ENCODE data around the gene TCERG1L. TPM values are rescaled to one million over a fixed set of nuclear protein-coding genes. Genes with fewer than 3 reads are reported as not detected.

TCERG1L gene
- total and polyA plus RNA-seq, 2 experiments from 2014 or later, result not detected

GRCh38 chr10:131053192-131053591 is 258.3 kb downstream of the TCERG1L start:
- Histone ChIP-seq H4K20me1 (ENCODE audit: insufficient read depth) (no peaks in the 10 kb centered on the region), H2AFZ (no peak overlapping the region), H3K9ac (no peak overlapping the region), H3K79me2 (ENCODE audit: insufficient read depth) (no peaks in the 10 kb centered on the region), H3K4me3 (no peak overlapping the region), H3K36me3 (ENCODE audit: low read depth) (no peaks in the 10 kb centered on the region), H3K9me2 (ENCODE audit: insufficient read depth) (no peaks in the 10 kb centered on the region), H3K4me2 (ENCODE audit: unreplicated experiment) (no peak overlapping the region), H3F3A (ENCODE audit: insufficient read depth) (no peaks in the 10 kb centered on the region), H3K4me1 (ENCODE audit: insufficient read depth) (no peaks in the 10 kb centered on the region), H3K27me3 (replicated peaks; ENCODE audit: insufficient read depth) (no peaks in the 10 kb centered on the region), H3K9me3 (ENCODE audit: low read depth) (no peaks in the 10 kb centered on the region), H3K27ac (no peak overlapping the region)
- DNase-seq, result no peak
- 2 to 4% methylated on average over 2 of the region's 2 CpGs for WGBS, 2 experiments (ENCODE audit: low coverage in 1 of 2, low lambda C conversion rate in 2 of 2, missing lambda C conversion rate in 2 of 2)
- in situ Hi-C loops (cut with MboI), result no loop called here
- TF ChIP-seq EZH2 (IDR thresholded peaks at IDR 0.05; ENCODE audit: insufficient read depth, poor library complexity, severe bottlenecking) (no peak), EZH2phosphoT487 (IDR thresholded peaks at IDR 0.05; ENCODE audit: insufficient read depth, low read depth) (no peak)

GRCh38 chr10:131050162-131050766 is 261.3 kb downstream of the TCERG1L start:
- no peak for DNase-seq
- H4K20me1 ChIP-seq (ENCODE audit: insufficient read depth), result no peaks in the 10 kb centered on the region
- H3K4me1 ChIP-seq (ENCODE audit: insufficient read depth), result no peaks in the 10 kb centered on the region
- in situ Hi-C loops (cut with MboI), result no loop called here
- no peak overlapping the region for H2AFZ ChIP-seq
- H3F3A ChIP-seq (ENCODE audit: insufficient read depth), result no peaks in the 10 kb centered on the region
- TF ChIP-seq EZH2phosphoT487 (IDR thresholded peaks at IDR 0.05; ENCODE audit: insufficient read depth, low read depth), result no peak
- no peaks in the 10 kb centered on the region for H3K27me3 ChIP-seq (replicated peaks; ENCODE audit: insufficient read depth)
- no peak overlapping the region for H3K4me3 ChIP-seq
- no peaks in the 10 kb centered on the region for H3K36me3 ChIP-seq (ENCODE audit: low read depth)
- H3K79me2 ChIP-seq (ENCODE audit: insufficient read depth), result no peaks in the 10 kb centered on the region
- H3K9me2 ChIP-seq (ENCODE audit: insufficient read depth), result no peaks in the 10 kb centered on the region
- no peak overlapping the region for H3K4me2 ChIP-seq (ENCODE audit: unreplicated experiment)
- 35 to 37% methylated on average over 10 of the region's 10 CpGs for WGBS, 2 experiments (ENCODE audit: low coverage in 1 of 2, low lambda C conversion rate in 2 of 2, missing lambda C conversion rate in 2 of 2)
- H3K9me3 ChIP-seq (ENCODE audit: low read depth), result no peaks in the 10 kb centered on the region
- no peak overlapping the region for H3K9ac ChIP-seq
- H3K27ac ChIP-seq, result no peak overlapping the region

GRCh38 chr10:131049016-131049415 is 262.5 kb downstream of the TCERG1L start:
- no peaks in the 10 kb centered on the region for H4K20me1 ChIP-seq (ENCODE audit: insufficient read depth)
- no peaks in the 10 kb centered on the region for H3F3A ChIP-seq (ENCODE audit: insufficient read depth)
- no peak overlapping the region for H3K4me2 ChIP-seq (ENCODE audit: unreplicated experiment)
- no peaks in the 10 kb centered on the region for H3K36me3 ChIP-seq (ENCODE audit: low read depth)
- no peaks in the 10 kb centered on the region for H3K9me2 ChIP-seq (ENCODE audit: insufficient read depth)
- H3K27ac ChIP-seq, result no peak overlapping the region
- no peaks in the 10 kb centered on the region for H3K4me1 ChIP-seq (ENCODE audit: insufficient read depth)
- H3K9me3 ChIP-seq (ENCODE audit: low read depth), result no peaks in the 10 kb centered on the region
- WGBS, 2 experiments (ENCODE audit: low coverage in 1 of 2, low lambda C conversion rate in 2 of 2, missing lambda C conversion rate in 2 of 2), result 26 to 40% methylated on average over 3 of the region's 3 CpGs
- no peak overlapping the region for H3K4me3 ChIP-seq
- H3K9ac ChIP-seq, result no peak overlapping the region
- H3K27me3 ChIP-seq (replicated peaks; ENCODE audit: insufficient read depth), result no peaks in the 10 kb centered on the region
- no peak overlapping the region for H2AFZ ChIP-seq
- TF ChIP-seq EZH2phosphoT487 (IDR thresholded peaks at IDR 0.05; ENCODE audit: insufficient read depth, low read depth) (no peak), EZH2 (IDR thresholded peaks at IDR 0.05; ENCODE audit: insufficient read depth, poor library complexity, severe bottlenecking) (no peak)
- H3K79me2 ChIP-seq (ENCODE audit: insufficient read depth), result no peaks in the 10 kb centered on the region
- in situ Hi-C loops (cut with MboI), result no loop called here
- no peak for DNase-seq

GRCh38 chr10:131048606-131049005 is 262.9 kb downstream of the TCERG1L start:
- DNase-seq, result no peak
- Histone ChIP-seq H3K4me1 (ENCODE audit: insufficient read depth) (no peaks in the 10 kb centered on the region), H3K79me2 (ENCODE audit: insufficient read depth) (no peaks in the 10 kb centered on the region), H3K27ac (no peak overlapping the region), H3K27me3 (replicated peaks; ENCODE audit: insufficient read depth) (no peaks in the 10 kb centered on the region), H3K4me2 (ENCODE audit: unreplicated experiment) (no peak overlapping the region), H3F3A (ENCODE audit: insufficient read depth) (no peaks in the 10 kb centered on the region), H3K36me3 (ENCODE audit: low read depth) (no peaks in the 10 kb centered on the region), H2AFZ (no peak overlapping the region), H3K9me3 (ENCODE audit: low read depth) (no peaks in the 10 kb centered on the region), H4K20me1 (ENCODE audit: insufficient read depth) (no peaks in the 10 kb centered on the region), H3K9me2 (ENCODE audit: insufficient read depth) (no peaks in the 10 kb centered on the region), H3K4me3 (no peak overlapping the region), H3K9ac (no peak overlapping the region)
- in situ Hi-C loops (cut with MboI), result no loop called here
- TF ChIP-seq EZH2phosphoT487 (IDR thresholded peaks at IDR 0.05; ENCODE audit: insufficient read depth, low read depth) (no peak), EZH2 (IDR thresholded peaks at IDR 0.05; ENCODE audit: insufficient read depth, poor library complexity, severe bottlenecking) (no peak)
- 12 to 14% methylated on average over 12 of the region's 12 CpGs for WGBS, 2 experiments (ENCODE audit: low coverage in 1 of 2, low lambda C conversion rate in 2 of 2, missing lambda C conversion rate in 2 of 2)

GRCh38 chr10:131047501-131047900 is 264.0 kb downstream of the TCERG1L start:
- TF ChIP-seq EZH2phosphoT487 (IDR thresholded peaks at IDR 0.05; ENCODE audit: insufficient read depth, low read depth), result no peak
- TF ChIP-seq EZH2 (IDR thresholded peaks at IDR 0.05; ENCODE audit: insufficient read depth, poor library complexity, severe bottlenecking), result no peak
- DNase-seq, result no peak
- Histone ChIP-seq H3K9me3 (ENCODE audit: low read depth) (no peaks in the 10 kb centered on the region), H3F3A (ENCODE audit: insufficient read depth) (no peaks in the 10 kb centered on the region), H3K79me2 (ENCODE audit: insufficient read depth) (no peaks in the 10 kb centered on the region), H3K27me3 (replicated peaks; ENCODE audit: insufficient read depth) (no peaks in the 10 kb centered on the region), H2AFZ (no peak overlapping the region), H3K9ac (no peak overlapping the region), H3K9me2 (ENCODE audit: insufficient read depth) (no peaks in the 10 kb centered on the region), H3K27ac (no peak overlapping the region), H3K36me3 (ENCODE audit: low read depth) (no peaks in the 10 kb centered on the region), H3K4me2 (ENCODE audit: unreplicated experiment) (no peak overlapping the region), H4K20me1 (ENCODE audit: insufficient read depth) (no peaks in the 10 kb centered on the region), H3K4me3 (no peak overlapping the region), H3K4me1 (ENCODE audit: insufficient read depth) (no peaks in the 10 kb centered on the region)
- in situ Hi-C loops (cut with MboI), result no loop called here
- WGBS, 2 experiments (ENCODE audit: low coverage in 1 of 2, low lambda C conversion rate in 2 of 2, missing lambda C conversion rate in 2 of 2), result 5 to 7% methylated on average over 5 of the region's 5 CpGs
